Kidney (tissue), 14 donors: Measurements from ENCODE around the gene ARPC2. TPM values are rescaled to one million over a fixed set of nuclear protein-coding genes. Genes with fewer than 3 reads are reported as not detected.

ENCODE experiments used
- DNase-seq, 5 donors: peaks; one replicate each; pipeline ENCODE4 v3.0.0-alpha.2; 2013 to 2020
- FAIRE-seq: peaks from 2 replicates; lab custom pipeline; 2012; peaks lifted over from hg19 to GRCh38; lab: Jason Lieb, UNC
- H3K27ac ChIP-seq, 2 donors: one replicate each; pipeline ENCODE4 v1.7.0; 2013; ENCODE audit warnings: low read depth in 2 of 2, low read length in 2 of 2, inconsistent platforms in 1 of 2
- H3K27me3 ChIP-seq: one replicate; pipeline ENCODE4 v1.7.1; 2013; ENCODE audit warnings: low read length, inconsistent platforms; ENCODE audit not compliant: control insufficient read depth, insufficient read depth
- H3K36me3 ChIP-seq, 3 donors: one replicate each; pipeline versions ENCODE4 v1.7.0 to v1.7.1; 2013; ENCODE audit warnings: low read length in 3 of 3, control low read depth in 1 of 3, inconsistent platforms in 1 of 3; ENCODE audit not compliant: insufficient read depth in 3 of 3, control insufficient read depth in 2 of 3
- H3K4me1 ChIP-seq, 3 donors: one replicate each; pipeline versions ENCODE4 v1.7.0 to v1.7.1; 2013; ENCODE audit warnings: low read length in 3 of 3, inconsistent platforms in 1 of 3, low read depth in 1 of 3; ENCODE audit not compliant: control insufficient read depth in 2 of 3, insufficient read depth in 2 of 3
- H3K4me3 ChIP-seq, 3 donors: one replicate each; pipeline versions ENCODE4 v1.7.0 to v1.8.1; 2013; ENCODE audit warnings: low read length in 3 of 3, control low read depth in 1 of 3, inconsistent platforms in 1 of 3
- H3K9ac ChIP-seq, 3 donors: one replicate each; pipeline versions ENCODE4 v1.7.0 to v1.7.1; 2013; ENCODE audit warnings: low read length in 3 of 3, control low read depth in 1 of 3, inconsistent platforms in 1 of 3
- H3K9me3 ChIP-seq, 3 donors: one replicate each; pipeline versions ENCODE4 v1.7.0 to v1.7.1; 2013; ENCODE audit warnings: low read length in 3 of 3, control low read depth in 1 of 3, inconsistent platforms in 1 of 3; ENCODE audit not compliant: control insufficient read depth in 2 of 3, insufficient read depth in 1 of 3
- intact Hi-C: fragments of 100-400 bp; cut with DNase I; formaldehyde crosslinking; loops from one replicate; pipeline ENCODE4 v1.11.1; 2022
- polyA plus RNA-seq: library from polyadenylated mRNA; stranded (reverse); fragments of 350-450 nt; fragmentation: Illumina TruSeq; extraction: RNeasy Lipid Tissue Mini Kit (QIAGEN cat#74804); gene quantifications from one replicate; pipeline ENCODE4 v1.2.3, GENCODE V29; 2014; ENCODE audit warnings: low read depth, low replicate concordance; ENCODE audit not compliant: insufficient read depth
- total RNA-seq: library from RNA; stranded (reverse); fragmentation: NEBNext Ultra II Directional; extraction: Animal tissue kit (Norgen Biotek cat#: 25700); gene quantifications from one replicate; pipeline ENCODE4 v1.2.1, GENCODE V29; 2021
- TF ChIP-seq, protein P1 (sequence below): IDR thresholded peaks from 3 replicates; pipeline ENCODE4 v1.5.1; 2012; ENCODE audit warnings: mild to moderate bottlenecking, moderate library complexity, borderline replicate concordance; ENCODE audit not compliant: insufficient read depth; ENCODE audit errors: extremely low read depth
- donor health status: control.
- donor health status: control.
- donor health status: control.
- donor health status: control.
- donor health status: control.
- donor health status: DM: yes; HTN: yes; CAD: no.
- donor health status: Normal renal cell carcinoma (clear cell type).

The ARPC2 gene
- total and polyA plus RNA-seq, 2 donors from 2014 or later = 195 to 252 TPM

DNA sequence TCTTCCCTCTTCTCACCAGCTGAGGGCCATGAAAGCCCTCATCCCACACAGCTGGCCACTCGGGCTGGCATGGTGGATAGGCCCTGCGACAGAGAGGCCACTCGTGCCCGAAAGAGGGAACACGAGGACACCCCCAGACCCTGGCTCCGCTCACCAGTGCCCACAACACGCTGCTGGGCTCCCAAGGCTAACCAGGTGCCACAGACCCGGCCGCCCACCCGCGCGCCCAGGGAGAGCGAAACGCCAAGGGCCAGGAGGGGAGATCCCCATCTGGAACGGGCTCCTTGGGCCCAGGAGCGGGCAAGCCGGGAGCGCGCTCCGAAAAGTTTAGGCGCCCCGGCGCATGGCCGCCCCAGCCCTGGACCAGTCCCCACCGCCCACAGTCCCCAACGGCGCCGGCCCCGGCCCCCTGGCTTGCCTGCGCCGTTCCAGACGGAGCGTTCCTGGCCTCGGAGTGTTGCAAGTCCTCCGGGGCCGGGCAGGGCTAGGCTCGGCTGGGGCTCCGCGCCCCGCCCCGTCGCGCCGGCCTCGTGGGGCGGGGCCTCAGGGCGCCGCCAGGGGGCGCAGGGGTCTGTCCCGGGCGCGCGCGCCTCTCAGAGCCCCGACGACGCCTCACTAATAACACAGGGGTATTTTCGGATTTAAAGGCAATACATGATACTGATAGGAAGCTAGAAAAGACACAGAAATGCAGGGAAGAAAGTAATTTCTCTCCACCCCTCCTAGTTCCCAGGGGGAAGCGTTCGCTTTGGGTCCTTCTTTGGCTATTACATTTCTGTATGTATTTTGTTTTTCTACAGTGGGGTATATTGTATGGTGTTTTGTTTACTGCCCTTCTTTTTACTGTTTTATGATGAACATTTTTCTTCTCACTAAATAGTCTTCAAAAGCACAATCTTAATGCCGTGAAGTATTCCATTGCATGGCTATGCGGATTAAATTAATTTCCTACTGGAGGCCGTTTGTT, 75.3 kb downstream of the ARPC2 start, which contains the start of gene TMBIM1:
Gene TMBIM1 (minus strand): TSS at position 456 of the 967 bp plus-strand sequence. CDS start 10,362 bp downstream, outside the sequence.
- Histone ChIP-seq H3K36me3 (no peaks in the 10 kb centered on the region), H3K4me3 (peak within 1 kb of the TSS; percentile 66 to 86 (median 73)), H3K9me3 (no peaks in the 10 kb centered on the region), H3K9ac (peak within 1 kb of the TSS; percentile 30 to 85 (median 84)), H3K27me3 (no peaks in the 10 kb centered on the region), H3K27ac (peak within 1 kb of the TSS; percentile 98), H3K4me1 (peaks cover 9 to 43% (median 40%) of the 10 kb centered on the region in 3 donors)
- DNase-seq (peak; percentile 82 to 94 (median 86)), FAIRE-seq (no peak)
- intact Hi-C loops = loop anchor here (10.0 kb wide), 1 partner anchor 102 kb away; the partner anchor contains the start of gene CTDSP1
- TF ChIP-seq, protein P1, sequence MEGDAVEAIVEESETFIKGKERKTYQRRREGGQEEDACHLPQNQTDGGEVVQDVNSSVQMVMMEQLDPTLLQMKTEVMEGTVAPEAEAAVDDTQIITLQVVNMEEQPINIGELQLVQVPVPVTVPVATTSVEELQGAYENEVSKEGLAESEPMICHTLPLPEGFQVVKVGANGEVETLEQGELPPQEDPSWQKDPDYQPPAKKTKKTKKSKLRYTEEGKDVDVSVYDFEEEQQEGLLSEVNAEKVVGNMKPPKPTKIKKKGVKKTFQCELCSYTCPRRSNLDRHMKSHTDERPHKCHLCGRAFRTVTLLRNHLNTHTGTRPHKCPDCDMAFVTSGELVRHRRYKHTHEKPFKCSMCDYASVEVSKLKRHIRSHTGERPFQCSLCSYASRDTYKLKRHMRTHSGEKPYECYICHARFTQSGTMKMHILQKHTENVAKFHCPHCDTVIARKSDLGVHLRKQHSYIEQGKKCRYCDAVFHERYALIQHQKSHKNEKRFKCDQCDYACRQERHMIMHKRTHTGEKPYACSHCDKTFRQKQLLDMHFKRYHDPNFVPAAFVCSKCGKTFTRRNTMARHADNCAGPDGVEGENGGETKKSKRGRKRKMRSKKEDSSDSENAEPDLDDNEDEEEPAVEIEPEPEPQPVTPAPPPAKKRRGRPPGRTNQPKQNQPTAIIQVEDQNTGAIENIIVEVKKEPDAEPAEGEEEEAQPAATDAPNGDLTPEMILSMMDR = peak; percentile 67

DNA sequence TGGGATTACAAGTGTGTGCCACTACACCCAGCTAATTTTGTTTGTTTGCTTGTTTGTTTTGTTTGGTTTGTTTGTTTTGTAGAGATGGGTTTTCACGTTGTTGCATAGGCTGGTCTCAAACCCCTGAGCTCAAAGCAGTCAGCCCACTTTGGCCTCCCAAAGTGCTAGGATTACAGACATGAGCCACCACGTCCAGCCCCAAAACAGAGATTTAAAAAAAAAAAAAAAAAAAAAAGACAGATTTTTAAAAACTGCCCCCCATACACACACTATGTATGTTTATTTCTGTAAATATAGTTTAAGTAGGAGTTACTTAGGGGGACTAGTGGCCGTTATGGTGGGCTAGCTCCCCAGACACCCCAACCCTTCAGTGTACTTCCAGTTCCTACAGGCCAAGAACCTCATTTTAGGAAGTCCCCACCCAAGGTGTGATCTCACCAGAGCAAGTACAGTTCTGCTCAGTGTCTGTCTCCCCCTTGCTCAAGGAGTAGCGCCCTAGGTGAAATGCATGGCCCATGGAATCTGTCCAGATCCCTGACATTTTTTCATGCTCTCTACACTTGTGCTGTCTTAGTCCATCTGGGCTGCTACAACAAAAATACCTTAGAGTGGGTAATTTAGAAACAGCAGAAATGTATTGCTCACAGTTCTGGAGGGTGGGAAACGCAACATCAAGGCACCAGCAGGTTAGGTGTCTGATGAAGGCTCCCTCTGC, 76.9 kb downstream of the ARPC2 start:
- Histone ChIP-seq H3K36me3 (no peaks in the 10 kb centered on the region), H3K27ac (peak overlapping the region in 1 of 2 donors; percentile 98), H3K9ac (no peak overlapping the region), H3K27me3 (no peaks in the 10 kb centered on the region), H3K4me3 (no peak overlapping the region), H3K9me3 (no peaks in the 10 kb centered on the region), H3K4me1 (peaks cover 9 to 37% (median 36%) of the 10 kb centered on the region in 3 donors)
- TF ChIP-seq, protein P1 = no peak
- FAIRE-seq (no peak), DNase-seq (no peak)
- intact Hi-C loops = loop anchor here (10.0 kb wide), 1 partner anchor 101 kb away; the partner anchor contains the start of gene CTDSP1

- intact Hi-C loops = loop anchor here (10.0 kb wide), 1 partner anchor 100 kb away; the partner anchor contains the start of gene CTDSP1
- Histone ChIP-seq H3K27ac (peak overlapping the region; percentile 41 to 77), H3K9ac (peak overlapping the region in 1 of 3 donors; percentile 29), H3K36me3 (no peaks in the 10 kb centered on the region), H3K4me3 (no peak overlapping the region), H3K27me3 (no peaks in the 10 kb centered on the region), H3K9me3 (no peaks in the 10 kb centered on the region), H3K4me1 (peaks cover 8 to 35% (median 33%) of the 10 kb centered on the region in 3 donors)
- TF ChIP-seq, protein P1 = no peak
- no peak for FAIRE-seq
- DNase-seq = peak in 2 of 5 donors; percentile 46 to 56
Measured at GRCh38 chr2:218294430-218295022, 77.5 kb downstream of the ARPC2 start.
